Panc1 (cell line): ENCODE data around the gene GIN1.
"Not testable (repeated sequence)": the region's sequence is repeated elsewhere in the genome, so short reads cannot be mapped to it uniquely, and the experiment has no call there.

ENCODE experiments used
- CTCF ChIP-seq: fragments of 450-650 bp; IDR thresholded peaks from 2 replicates; pipeline ENCODE4 v1.5.1; 2017; ENCODE audit warnings: mild to moderate bottlenecking
- POLR2AphosphoS5 ChIP-seq: IDR thresholded peaks from 2 replicates; pipeline ENCODE4 v1.6.1; 2012; ENCODE audit warnings: mild to moderate bottlenecking, low read depth, low read length, moderate library complexity
- REST ChIP-seq, 2 experiments: IDR thresholded peaks; 2 replicates each; pipeline ENCODE4 v1.6.1; 2011 to 2012; ENCODE audit warnings: low read depth in 2 of 2, control low read depth in 1 of 2, low read length in 1 of 2, mild to moderate bottlenecking in 1 of 2, moderate library complexity in 1 of 2; ENCODE audit not compliant: insufficient read depth in 1 of 2
- SIN3A ChIP-seq: IDR thresholded peaks from 2 replicates; pipeline ENCODE4 v1.6.1; 2012; ENCODE audit warnings: low read depth, mild to moderate bottlenecking, low read length, moderate library complexity, borderline replicate concordance; ENCODE audit not compliant: insufficient read depth
- TCF7L2 ChIP-seq: IDR thresholded peaks from 2 replicates; pipeline ENCODE4 v1.6.1; 2011; ENCODE audit warnings: mild to moderate bottlenecking, low read depth, low read length, inconsistent platforms

- not testable (repeated sequence) for TF ChIP-seq REST (IDR thresholded peaks at IDR 0.05; ENCODE audit: insufficient read depth in 1 of 2, low read depth in 2 of 2, low read length in 1 of 2); POLR2AphosphoS5; CTCF; TCF7L2; SIN3A
Observed at GRCh38 chr5:103073500-103073899, 46.4 kb downstream of the GIN1 start.
